ENCODE measurements around the gene ENO4.

ENO4 gene

DNA sequence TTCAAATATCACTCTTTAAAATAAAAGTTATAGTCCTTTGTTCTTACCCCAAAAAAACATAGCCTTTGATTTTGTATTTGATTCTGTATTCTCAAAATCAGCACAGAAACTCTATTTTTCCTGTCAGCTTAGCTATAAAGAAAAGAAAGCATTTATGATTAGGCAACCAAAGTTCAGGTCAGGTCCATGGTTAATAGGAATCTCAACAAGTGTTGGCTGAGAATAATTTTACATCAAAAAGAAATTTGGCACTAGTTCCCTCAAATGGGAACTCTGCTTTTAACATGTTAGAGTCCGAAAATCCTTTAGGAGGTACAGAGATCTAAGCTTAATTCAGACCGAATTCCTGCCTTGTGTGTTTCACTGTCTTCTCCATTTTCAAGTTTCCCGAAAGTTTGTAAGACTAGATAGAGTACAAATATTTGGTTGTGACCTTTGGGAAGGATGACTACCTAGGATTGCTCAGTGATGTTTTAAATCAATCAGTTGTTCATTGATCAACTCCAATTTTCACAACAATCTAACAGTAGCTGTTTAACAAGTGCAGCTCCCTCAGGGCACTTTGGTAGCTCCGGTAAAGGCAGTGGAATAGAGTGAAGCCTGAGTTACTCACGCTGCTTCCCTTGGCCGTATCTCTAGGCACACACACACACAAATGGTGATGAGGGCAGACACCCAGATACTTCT, 8.8 kb upstream of the ENO4 start:
- no peak for TF ChIP-seq POLR2A (IDR thresholded peaks at IDR 0.05; ENCODE audit: low read depth, low read length)
- FAIRE-seq = no peak
- DNase-seq (ENCODE audit: insufficient read length, low spot score) = no peak

DNA sequence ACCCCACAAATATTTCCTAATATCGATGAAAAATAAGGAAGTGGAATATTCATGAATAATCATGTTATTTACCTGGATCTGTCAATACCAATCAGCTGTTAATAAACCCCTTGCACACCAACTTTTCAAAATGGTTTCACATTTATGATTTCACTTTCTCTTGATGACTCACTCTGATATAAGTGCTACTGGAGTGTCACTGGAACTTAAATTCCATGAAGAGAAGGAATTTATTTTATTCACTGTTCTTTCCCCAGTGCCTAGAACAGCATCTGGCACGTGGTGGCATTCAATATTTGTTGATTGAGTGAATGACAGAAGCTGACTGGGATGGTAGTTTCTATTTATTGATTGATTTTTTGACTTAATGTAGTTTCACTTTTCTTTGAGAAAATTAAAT, 3.5 kb upstream of the ENO4 start:
- DNase-seq (ENCODE audit: insufficient read length, low spot score) = peak; percentile 9
- no peak for FAIRE-seq

DNA sequence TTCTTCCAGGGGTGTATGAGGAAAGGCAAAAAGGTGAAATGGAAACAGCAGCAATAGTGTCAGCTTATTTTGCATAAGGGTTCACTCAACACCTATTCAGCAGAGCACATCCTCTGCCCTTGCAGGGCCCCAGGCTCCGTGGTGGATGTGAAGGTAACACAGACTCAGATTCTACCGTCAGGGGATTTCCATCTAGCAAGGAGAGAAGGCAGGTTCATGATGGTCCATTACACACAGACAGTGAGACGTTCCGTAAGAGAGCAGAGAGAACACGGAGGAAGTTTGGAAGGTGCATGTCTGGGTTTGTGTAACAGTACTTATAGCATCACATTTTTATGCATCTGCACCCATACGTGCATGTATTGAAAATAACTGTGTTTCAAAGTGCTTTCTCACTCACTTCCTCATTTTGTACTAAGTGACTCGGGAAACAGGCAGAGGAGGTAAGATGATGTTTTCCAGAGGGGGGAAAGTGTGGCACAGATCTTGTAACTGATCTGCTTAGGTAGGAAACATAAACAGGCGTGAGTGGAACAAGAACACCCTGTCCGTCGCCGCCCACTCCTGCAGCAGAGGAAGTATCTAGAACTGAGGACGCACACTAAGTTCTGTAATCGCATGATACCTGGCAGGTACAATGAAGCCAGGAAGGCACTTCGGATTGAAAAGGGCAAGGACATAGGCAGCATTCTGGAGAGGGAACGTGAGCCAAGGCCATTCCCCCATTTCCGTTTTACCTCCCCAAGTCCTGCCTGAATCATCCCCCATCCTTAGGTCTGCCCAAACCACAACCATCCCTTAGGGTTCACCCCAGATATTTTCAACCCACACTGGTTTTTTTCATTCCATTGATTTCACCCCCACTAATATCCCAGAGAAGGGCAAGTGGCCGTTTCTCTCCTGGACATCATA, 1.0 kb upstream of the ENO4 start:
- TF ChIP-seq POLR2A (IDR thresholded peaks at IDR 0.05; ENCODE audit: low read depth, low read length) = no peak
- DNase-seq (ENCODE audit: insufficient read length, low spot score) (no peak), FAIRE-seq (no peak)

More for the DNA sequence above, 3.5 kb upstream of the ENO4 start:
- no peak for TF ChIP-seq POLR2A (IDR thresholded peaks at IDR 0.05; ENCODE audit: low read depth, low read length)

DNA sequence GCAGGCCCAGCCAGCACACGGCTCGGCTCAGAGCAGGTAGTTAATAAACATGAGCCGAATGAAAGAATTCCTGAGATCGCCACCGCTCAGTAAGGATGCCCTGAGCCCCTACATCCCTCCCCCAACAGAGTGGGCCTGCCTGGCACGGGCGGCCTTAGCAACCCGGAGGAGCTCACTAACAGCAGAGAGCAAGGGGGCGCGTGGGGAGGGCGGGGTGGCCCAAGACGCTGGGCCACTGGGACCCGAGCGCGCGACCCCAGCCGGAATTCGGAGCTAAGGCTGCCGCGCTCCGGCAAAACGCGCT, 403 bp upstream of the ENO4 start:
- DNase-seq (ENCODE audit: insufficient read length, low spot score) (no peak), FAIRE-seq (no peak)
- TF ChIP-seq POLR2A (IDR thresholded peaks at IDR 0.05; ENCODE audit: low read depth, low read length) = no peak

DNA sequence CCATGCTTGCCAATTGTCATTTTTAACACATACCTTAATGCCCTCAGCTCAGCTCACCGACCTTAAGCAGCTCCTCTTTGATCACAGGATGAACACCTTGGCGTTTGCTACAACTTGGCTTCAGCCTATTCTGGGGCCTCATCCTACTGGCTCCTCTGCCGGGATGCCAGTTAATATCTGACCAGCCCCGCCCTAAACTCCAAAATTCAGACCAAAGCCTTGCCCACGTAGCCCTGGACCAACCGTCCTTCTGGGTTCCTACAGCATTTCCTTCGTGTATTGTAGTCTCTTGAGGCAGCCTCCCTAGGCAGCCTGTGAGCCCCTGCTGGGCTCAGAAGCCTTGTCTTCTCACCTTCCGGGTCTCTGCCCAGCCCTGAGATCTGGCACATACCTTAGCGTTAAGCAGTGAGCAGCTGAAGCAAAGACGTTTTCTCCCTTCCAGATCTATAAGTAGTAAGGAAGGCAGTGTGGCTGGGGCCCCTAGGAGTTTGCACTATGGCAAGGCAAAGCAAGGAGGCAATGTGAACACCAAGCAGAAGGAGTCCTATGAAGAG, 836 bp downstream of the ENO4 start:
- FAIRE-seq = no peak
- no peak for TF ChIP-seq POLR2A (IDR thresholded peaks at IDR 0.05; ENCODE audit: low read depth, low read length)
- DNase-seq (ENCODE audit: insufficient read length, low spot score) = no peak

DNA sequence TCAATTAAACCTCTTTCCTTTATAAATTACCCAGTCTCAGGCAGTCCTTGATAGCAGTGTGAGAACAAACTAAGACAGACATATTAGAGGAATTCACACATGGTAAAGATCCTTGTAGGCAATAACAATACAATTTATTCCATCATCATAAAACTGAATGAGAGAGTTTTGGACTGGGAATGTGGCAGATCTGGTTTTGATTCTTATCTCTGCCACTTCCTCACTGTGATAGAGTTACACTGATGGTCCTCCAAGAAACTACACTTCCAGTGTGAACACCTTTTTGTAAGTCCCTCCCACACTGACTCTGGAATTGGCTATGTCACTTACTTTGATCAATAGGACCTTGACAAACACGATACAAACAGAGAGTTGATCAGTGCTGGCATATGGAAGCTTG, 2.9 kb downstream of the ENO4 start:
- TF ChIP-seq POLR2A (IDR thresholded peaks at IDR 0.05; ENCODE audit: low read depth, low read length) = no peak
- DNase-seq (ENCODE audit: insufficient read length, low spot score) = no peak
- FAIRE-seq = no peak

DNA sequence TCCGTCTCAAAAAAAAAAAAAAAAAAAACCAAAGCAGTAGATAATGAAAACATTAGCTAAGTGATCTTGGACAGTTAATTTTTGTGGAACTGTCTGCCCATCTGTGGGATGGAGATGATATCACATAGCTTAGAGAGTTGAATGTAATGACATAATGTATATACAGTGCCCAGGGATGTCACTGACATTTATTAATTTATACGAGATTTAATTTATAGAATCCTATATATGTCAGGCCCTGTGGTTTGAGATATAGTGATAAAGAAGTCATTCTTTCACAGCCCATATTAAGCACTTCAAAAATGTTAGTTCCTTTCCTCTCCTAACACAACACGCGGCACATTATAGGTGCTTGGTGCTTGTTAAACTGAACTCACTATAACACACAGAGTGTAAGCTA, 4.0 kb downstream of the ENO4 start:
- no peak for FAIRE-seq
- TF ChIP-seq POLR2A (IDR thresholded peaks at IDR 0.05; ENCODE audit: low read depth, low read length) = no peak
- no peak for DNase-seq (ENCODE audit: insufficient read length, low spot score)

DNA sequence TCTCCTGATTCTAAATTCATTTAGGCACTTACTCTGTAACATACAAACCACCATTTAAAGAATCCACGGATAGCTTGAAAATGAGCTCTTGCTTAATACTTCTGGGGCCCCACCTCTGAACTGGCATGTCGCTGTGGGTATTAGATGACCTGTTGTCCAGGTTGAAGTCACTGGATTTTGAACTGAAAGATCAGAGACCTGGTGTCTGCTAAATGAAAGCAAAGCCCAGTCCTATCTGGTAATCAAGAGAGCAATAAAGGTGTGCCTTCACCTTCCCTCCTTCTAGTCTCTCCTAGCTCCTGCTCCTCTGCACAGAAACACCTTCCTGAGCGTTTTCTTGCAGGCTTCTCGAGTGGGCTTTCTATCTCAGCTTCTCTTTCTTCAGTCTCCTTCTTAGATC, 4.4 kb downstream of the ENO4 start:
- no peak for DNase-seq (ENCODE audit: insufficient read length, low spot score)
- TF ChIP-seq POLR2A (IDR thresholded peaks at IDR 0.05; ENCODE audit: low read depth, low read length) = no peak

DNA sequence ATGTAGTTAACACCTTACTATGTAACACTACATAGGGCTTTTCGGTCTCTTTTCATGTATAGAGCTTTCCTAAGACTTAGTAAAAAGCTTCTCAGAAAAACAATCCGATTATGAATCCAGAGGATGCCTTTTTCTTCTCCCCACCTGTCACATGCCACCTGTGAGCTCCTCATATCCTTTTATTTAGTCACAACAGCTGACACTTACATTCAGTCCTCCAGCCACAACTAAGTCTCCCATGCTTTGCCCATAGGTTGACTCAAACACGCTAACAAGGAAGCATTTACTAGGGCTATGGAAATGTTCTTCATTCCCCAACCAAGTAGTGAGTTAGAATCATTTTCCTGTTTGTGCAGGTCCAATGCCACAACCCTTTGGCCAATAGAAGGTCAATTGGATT, 7.9 kb downstream of the ENO4 start:
- no peak for TF ChIP-seq POLR2A (IDR thresholded peaks at IDR 0.05; ENCODE audit: low read depth, low read length)
- FAIRE-seq (no peak), DNase-seq (ENCODE audit: insufficient read length, low spot score) (no peak)

More for the DNA sequence above, 4.4 kb downstream of the ENO4 start:
- FAIRE-seq = no peak

DNA sequence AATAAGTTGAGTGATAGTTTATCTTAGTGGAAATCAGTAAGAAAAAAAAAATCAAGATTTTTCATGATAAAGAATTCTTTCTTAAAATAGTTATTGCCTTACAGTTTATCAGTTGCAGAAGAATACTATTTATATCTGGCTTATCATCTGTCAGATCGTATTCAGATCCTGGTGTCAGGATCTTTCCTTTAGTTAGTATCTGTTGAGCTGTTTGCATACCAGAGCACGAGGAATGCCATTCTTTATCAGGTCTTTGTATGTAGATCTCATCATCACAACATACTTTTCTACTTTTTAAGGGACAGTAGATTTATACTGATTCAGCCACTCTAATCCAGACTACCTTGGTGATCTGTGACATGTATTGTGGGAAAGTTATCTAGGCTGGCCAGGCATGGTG, 12.5 kb downstream of the ENO4 start:
- DNase-seq (ENCODE audit: insufficient read length, low spot score) (no peak), FAIRE-seq (no peak)
- no peak for TF ChIP-seq POLR2A (IDR thresholded peaks at IDR 0.05; ENCODE audit: low read depth, low read length)

DNA sequence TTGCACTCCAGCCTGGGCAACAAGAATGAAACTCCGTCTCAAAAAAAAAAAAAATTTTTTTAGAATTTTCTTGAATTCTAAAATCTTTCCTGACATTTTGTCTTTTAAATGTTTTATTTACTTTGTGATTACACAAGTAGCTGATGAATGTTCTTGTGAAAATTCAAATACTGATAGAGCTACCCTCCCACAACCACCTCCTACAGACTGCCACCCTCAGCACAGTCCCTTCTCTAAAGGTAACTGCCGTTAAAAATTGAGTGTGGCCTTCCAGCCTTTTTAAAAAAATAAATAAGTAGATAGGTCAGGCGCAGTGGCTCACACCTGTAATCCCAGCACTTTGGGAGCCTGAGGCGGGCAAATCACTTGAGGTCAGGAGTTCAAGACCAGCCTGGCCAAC, 15.1 kb downstream of the ENO4 start:
- FAIRE-seq = no peak
- no peak for TF ChIP-seq POLR2A (IDR thresholded peaks at IDR 0.05; ENCODE audit: low read depth, low read length)
- DNase-seq (ENCODE audit: insufficient read length, low spot score) = no peak

DNA sequence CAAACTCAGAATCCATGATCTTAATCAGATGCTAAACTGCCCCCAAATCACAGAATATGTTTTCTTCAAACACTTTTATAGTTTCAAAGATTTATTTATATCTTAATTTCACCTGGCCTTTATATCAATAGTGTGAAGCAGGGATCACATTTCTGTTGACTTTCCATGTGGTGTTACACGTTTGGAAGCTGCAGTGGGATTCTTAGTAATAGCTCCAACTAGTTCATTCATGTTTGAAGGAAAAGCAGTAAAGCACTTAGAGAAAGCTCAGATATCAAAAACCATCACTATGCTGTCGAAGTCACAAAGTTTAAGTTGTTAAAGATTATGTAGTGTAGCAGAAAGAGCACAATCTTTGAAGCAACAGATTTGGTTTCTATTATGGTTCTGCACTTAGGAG, 16.8 kb downstream of the ENO4 start:
- no peak for FAIRE-seq
- no peak for TF ChIP-seq POLR2A (IDR thresholded peaks at IDR 0.05; ENCODE audit: low read depth, low read length)

DNA sequence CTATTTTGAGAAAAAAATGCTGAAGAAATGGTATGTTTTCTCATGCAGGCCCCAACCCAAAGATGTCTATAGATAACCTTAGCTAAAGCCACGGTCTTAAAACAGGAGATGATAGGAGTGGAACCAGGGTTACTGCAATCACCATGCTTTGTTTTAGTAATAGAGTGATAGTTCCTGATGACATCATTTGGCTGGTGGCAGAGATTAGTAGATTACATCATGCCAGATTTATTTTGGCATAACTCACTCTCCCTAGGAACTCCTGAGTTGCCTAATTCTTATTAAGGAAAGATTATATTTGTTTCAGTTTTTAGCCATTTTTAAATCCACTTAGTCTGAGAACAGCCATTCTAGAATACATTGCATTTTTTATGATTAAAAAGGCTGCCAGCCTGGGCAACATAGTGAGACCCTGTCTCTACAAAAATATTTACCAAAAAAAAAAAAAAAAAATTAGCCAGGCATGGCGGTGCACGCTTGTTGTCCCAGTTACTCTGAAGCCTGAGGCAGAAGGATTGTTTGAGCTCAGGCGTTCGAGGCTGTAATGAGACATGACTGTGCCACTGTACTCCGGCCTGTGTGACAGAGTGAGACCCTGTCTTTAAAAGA, 17.8 kb downstream of the ENO4 start:
- TF ChIP-seq POLR2A (IDR thresholded peaks at IDR 0.05; ENCODE audit: low read depth, low read length) = no peak
- DNase-seq (ENCODE audit: insufficient read length, low spot score) (no peak), FAIRE-seq (no peak)

More for the DNA sequence above, 16.8 kb downstream of the ENO4 start:
- no peak for DNase-seq (ENCODE audit: insufficient read length, low spot score)

DNA sequence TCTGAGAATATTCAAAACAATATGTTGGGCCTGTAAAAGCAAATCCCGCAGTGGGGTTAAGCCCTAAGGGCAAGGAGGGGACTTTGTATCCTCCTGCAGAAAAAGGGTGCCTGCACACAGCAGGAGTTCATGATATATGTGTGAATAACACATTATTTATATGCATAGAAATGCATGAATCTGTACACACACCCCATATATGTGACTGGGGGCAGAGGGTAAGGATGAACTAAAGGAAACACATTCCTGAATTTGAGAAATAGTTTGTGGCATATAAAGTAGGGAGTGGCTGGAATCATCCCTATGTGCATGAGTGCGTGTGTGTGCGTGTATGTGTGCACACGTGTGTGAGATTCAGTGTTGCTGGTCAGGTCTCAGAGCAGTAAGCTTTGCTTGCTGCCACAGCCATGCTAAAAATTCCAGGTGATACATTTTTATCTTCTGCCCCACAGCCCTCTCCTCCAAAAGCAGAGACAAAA, 18.9 kb downstream of the ENO4 start:
- no peak for TF ChIP-seq POLR2A (IDR thresholded peaks at IDR 0.05; ENCODE audit: low read depth, low read length)
- no peak for FAIRE-seq

More for the DNA sequence above, 18.9 kb downstream of the ENO4 start:
- DNase-seq (ENCODE audit: insufficient read length, low spot score) = no peak
